Occipital lobe (tissue), 3 donors: ENCODE results near the gene GNG13. TPM values are rescaled to one million over a fixed set of nuclear protein-coding genes. Genes with fewer than 3 reads are reported as not detected.
"Not testable (repeated sequence)": the region's sequence is repeated elsewhere in the genome, so short reads cannot be mapped to it uniquely, and the experiment has no call there.

Experiments
- DNase-seq: peaks from one replicate; lab custom pipeline; 2025; lab: John Stamatoyannopoulos, UW
- small RNA-seq: library from RNA; depleted of rRNA; stranded (forward); fragments of <200 nt; gene quantifications from one replicate; pipeline ENCODE3, GENCODE V24; 2014
- total RNA-seq: library from RNA; depleted of rRNA; stranded (reverse); fragments of >200 nt; gene quantifications from one replicate; pipeline ENCODE4 v1.2.3, GENCODE V29; 2014

Gene GNG13
- total RNA-seq, 1 donor from 2014 or later: not detected

GRCh38 chr16:763369-764183, 37.0 kb downstream of the GNG13 start:
- no peak for DNase-seq

GRCh38 chr16:762595-763268, 37.8 kb downstream of the GNG13 start:
- DNase-seq: no peak

- DNase-seq: no peak
Measured at GRCh38 chr16:761625-762513, 38.7 kb downstream of the GNG13 start.

GRCh38 chr16:760545-761343, 39.8 kb downstream of the GNG13 start, which contains the start of gene MSLN:
Gene MSLN, plus strand, starts transcription at chr16:760734. Its CDS starts 1,947 bp downstream, at chr16:762681.
- DNase-seq: no peak

- DNase-seq: no peak
Measured at GRCh38 chr16:760065-760464, 40.5 kb downstream of the GNG13 start.

GRCh38 chr16:759110-759910, 41.2 kb downstream of the GNG13 start:
- DNase-seq: no peak

- no peak for DNase-seq
Measured at GRCh38 chr16:756428-756827, 44.1 kb downstream of the GNG13 start.

GRCh38 chr16:754656-755055, 45.9 kb downstream of the GNG13 start:
- no peak for DNase-seq

- not testable (repeated sequence) for DNase-seq
Measured at GRCh38 chr16:754121-754607, 46.4 kb downstream of the GNG13 start.

- DNase-seq: no peak
Measured at GRCh38 chr16:752007-752312, 48.6 kb downstream of the GNG13 start.

- DNase-seq: peak; percentile 68
Measured at GRCh38 chr16:751152-752006, 49.2 kb downstream of the GNG13 start.

GRCh38 chr16:750485-750884, 50.0 kb downstream of the GNG13 start:
- DNase-seq: no peak

- no peak for DNase-seq
Measured at GRCh38 chr16:749010-749409, 51.5 kb downstream of the GNG13 start.

Small RNA genes lying within 50 kb of the gene (small RNA-seq; reads per million reads assigned to genes)
- not detected for gene MIR662

Other genes starting within 250 kb of the GNG13 start
- not detected for gene PRR35, start 240.3 kb downstream of the GNG13 start, total RNA-seq
- gene NHLRC4, start 233.7 kb downstream of the GNG13 start, total RNA-seq: 0.31 TPM
- gene PIGQ, start 230.8 kb downstream of the GNG13 start, total RNA-seq: 18.1 TPM
- gene RAB40C, start 210.7 kb downstream of the GNG13 start, total RNA-seq: 24.2 TPM
- gene WFIKKN1, start 169.7 kb downstream of the GNG13 start, total RNA-seq: 0.47 TPM
- 25.3 TPM for gene METTL26, start 164.4 kb downstream of the GNG13 start, total RNA-seq
- gene MCRIP2, start 158.9 kb downstream of the GNG13 start, total RNA-seq: 8.9 TPM
- gene WDR90, start 151.4 kb downstream of the GNG13 start, total RNA-seq: 7.2 TPM
- gene RHOT2, start 132.6 kb downstream of the GNG13 start, total RNA-seq: 20.9 TPM
- gene RHBDL1, start 125.1 kb downstream of the GNG13 start, total RNA-seq: 1.4 TPM
- gene STUB1, start 120.3 kb downstream of the GNG13 start, total RNA-seq: 49.9 TPM
- gene JMJD8, start 116.4 kb downstream of the GNG13 start, total RNA-seq: 14.3 TPM
- 3.0 TPM for gene WDR24, start 110.3 kb downstream of the GNG13 start, total RNA-seq
- 3.7 TPM for gene FBXL16, start 94.9 kb downstream of the GNG13 start, total RNA-seq
- 16.7 TPM for gene METRN, start 85.6 kb downstream of the GNG13 start, total RNA-seq
- gene ANTKMT, start 79.6 kb downstream of the GNG13 start, total RNA-seq: 11.5 TPM
- gene CCDC78, start 74.3 kb downstream of the GNG13 start, total RNA-seq: 4.2 TPM
- 7.0 TPM for gene HAGHL, start 73.6 kb downstream of the GNG13 start, total RNA-seq
- 48.8 TPM for gene CIAO3, start 59.7 kb downstream of the GNG13 start, total RNA-seq
- not detected for gene MSLN, start 40.0 kb downstream of the GNG13 start, total RNA-seq
- 11.2 TPM for gene RPUSD1, start 12.4 kb downstream of the GNG13 start, total RNA-seq
- 8.9 TPM for gene CHTF18, start 12.1 kb downstream of the GNG13 start, total RNA-seq
- gene LMF1, start 170.2 kb upstream of the GNG13 start, total RNA-seq: 9.4 TPM
- 20.1 TPM for gene SOX8, start 181.0 kb upstream of the GNG13 start, total RNA-seq